Measurements from ENCODE around the gene TKT. TPM values are rescaled to one million over a fixed set of nuclear protein-coding genes. Genes with fewer than 3 reads are reported as not detected.

Gene TKT
- total and polyA plus RNA-seq, 2 donors from 2014 or later: 182 to 224 TPM

DNA sequence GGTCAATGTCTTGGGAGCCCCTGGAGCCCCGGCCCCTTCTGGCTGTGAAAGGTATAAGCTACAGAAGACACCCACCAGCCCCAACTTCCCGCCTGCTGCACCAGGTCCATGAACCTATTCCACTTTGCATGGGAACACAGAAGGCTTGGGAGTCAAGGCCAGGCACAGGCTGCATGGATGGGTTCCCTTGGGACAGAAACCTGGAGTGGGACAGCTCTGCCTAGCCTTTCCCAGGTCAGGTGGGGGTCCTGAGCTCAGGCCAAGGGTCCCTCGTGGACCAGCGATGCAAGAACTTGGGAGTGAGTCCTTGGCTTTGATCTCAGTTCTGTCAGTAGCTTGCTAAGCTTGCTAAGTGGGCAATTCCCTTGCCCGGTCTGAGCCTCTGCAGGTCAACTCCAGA lies 25.0 kb downstream of the TKT start:
- no peaks in the 10 kb centered on the region for H3K27me3 ChIP-seq (ENCODE audit: control insufficient read depth, insufficient read depth, low read length)
- no peak overlapping the region for H3K9ac ChIP-seq (ENCODE audit: low read length in 3 of 3)
- no peak overlapping the region for H3K4me3 ChIP-seq (ENCODE audit: low read length in 3 of 3)
- FAIRE-seq (no peak), DNase-seq (peak in 1 of 5 donors; percentile 22)
- H3K9me3 ChIP-seq (ENCODE audit: control insufficient read depth in 2 of 3, insufficient read depth in 1 of 3, low read length in 3 of 3): no peaks in the 10 kb centered on the region
- peaks cover 0 to 4% (median 4%) of the 10 kb centered on the region in 3 donors for H3K4me1 ChIP-seq (ENCODE audit: control insufficient read depth in 2 of 3, insufficient read depth in 2 of 3, low read depth in 1 of 3, low read length in 3 of 3)
- intact Hi-C loops (cut with DNase I): no loop called here
- H3K27ac ChIP-seq (ENCODE audit: low read depth in 2 of 2, low read length in 2 of 2): no peak overlapping the region
- TF ChIP-seq, protein P1, sequence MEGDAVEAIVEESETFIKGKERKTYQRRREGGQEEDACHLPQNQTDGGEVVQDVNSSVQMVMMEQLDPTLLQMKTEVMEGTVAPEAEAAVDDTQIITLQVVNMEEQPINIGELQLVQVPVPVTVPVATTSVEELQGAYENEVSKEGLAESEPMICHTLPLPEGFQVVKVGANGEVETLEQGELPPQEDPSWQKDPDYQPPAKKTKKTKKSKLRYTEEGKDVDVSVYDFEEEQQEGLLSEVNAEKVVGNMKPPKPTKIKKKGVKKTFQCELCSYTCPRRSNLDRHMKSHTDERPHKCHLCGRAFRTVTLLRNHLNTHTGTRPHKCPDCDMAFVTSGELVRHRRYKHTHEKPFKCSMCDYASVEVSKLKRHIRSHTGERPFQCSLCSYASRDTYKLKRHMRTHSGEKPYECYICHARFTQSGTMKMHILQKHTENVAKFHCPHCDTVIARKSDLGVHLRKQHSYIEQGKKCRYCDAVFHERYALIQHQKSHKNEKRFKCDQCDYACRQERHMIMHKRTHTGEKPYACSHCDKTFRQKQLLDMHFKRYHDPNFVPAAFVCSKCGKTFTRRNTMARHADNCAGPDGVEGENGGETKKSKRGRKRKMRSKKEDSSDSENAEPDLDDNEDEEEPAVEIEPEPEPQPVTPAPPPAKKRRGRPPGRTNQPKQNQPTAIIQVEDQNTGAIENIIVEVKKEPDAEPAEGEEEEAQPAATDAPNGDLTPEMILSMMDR (IDR thresholded peaks at IDR 0.05; ENCODE audit: borderline replicate concordance, extremely low read depth, insufficient read depth): no peak
- peaks cover 0 to 71% (median 47%) of the 10 kb centered on the region in 3 donors for H3K36me3 ChIP-seq (ENCODE audit: control insufficient read depth in 2 of 3, insufficient read depth in 3 of 3, low read length in 3 of 3)

DNA sequence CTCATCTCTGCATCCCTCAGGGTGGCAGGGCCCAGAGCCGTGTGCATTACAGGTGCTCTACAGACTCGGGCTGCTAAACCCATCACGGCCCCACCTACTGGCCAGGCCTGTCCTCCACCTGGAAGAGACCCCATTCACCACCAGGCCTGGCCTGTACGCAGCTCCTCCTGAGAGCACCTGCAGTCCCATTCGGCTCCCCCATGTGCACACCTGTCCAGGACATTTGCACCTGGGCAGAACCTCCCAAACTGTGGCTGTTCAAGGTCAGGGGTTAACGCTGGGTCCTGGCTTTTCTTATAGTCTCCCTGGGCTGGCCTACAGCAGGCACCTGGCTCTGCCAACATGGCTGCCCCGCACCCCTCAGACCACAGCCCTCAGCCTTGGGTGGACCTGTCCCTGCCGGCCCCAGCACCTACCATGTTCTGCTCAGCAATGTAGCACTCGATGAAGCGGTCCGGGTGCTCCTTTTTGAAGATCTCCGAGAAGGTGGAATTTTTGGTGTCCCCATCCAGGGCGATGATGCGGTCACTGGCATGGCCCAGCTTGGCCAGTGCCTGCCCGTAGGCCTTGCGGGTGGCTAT lies 25.7 kb downstream of the TKT start:
- intact Hi-C loops (cut with DNase I): no loop called here
- TF ChIP-seq, protein P1 (IDR thresholded peaks at IDR 0.05; ENCODE audit: borderline replicate concordance, extremely low read depth, insufficient read depth): no peak
- FAIRE-seq (no peak), DNase-seq (no peak)
- H3K36me3 ChIP-seq (ENCODE audit: control insufficient read depth in 2 of 3, insufficient read depth in 3 of 3, low read length in 3 of 3): peaks cover 0 to 78% (median 51%) of the 10 kb centered on the region in 3 donors
- H3K27ac ChIP-seq (ENCODE audit: low read depth in 2 of 2, low read length in 2 of 2): no peak overlapping the region
- H3K9me3 ChIP-seq (ENCODE audit: control insufficient read depth in 2 of 3, insufficient read depth in 1 of 3, low read length in 3 of 3): no peaks in the 10 kb centered on the region
- H3K27me3 ChIP-seq (ENCODE audit: control insufficient read depth, insufficient read depth, low read length): no peaks in the 10 kb centered on the region
- no peak overlapping the region for H3K9ac ChIP-seq (ENCODE audit: low read length in 3 of 3)
- H3K4me1 ChIP-seq (ENCODE audit: control insufficient read depth in 2 of 3, insufficient read depth in 2 of 3, low read depth in 1 of 3, low read length in 3 of 3): no peaks in the 10 kb centered on the region
- H3K4me3 ChIP-seq (ENCODE audit: low read length in 3 of 3): no peak overlapping the region

DNA sequence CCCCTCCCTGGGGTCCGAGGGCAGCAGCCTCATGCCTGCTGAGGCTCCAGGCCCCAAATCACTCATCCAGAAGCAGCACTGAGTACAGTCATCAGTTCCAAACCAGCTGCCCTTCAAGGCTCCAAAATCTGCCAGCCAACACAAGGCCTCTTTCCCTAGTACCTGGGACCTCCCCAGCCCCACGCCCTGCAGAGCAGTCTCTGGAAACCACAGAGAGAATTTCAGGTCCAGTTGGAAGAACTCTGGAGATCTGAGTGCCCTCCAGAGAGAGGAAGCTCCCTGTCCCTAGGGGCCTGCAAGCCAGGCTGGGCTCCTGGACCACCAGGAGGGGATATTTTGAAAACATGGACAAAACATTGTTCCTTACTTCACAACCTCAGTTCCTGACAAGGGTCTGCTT lies 26.2 kb downstream of the TKT start:
- TF ChIP-seq, protein P1 (IDR thresholded peaks at IDR 0.05; ENCODE audit: borderline replicate concordance, extremely low read depth, insufficient read depth): no peak
- no peak overlapping the region for H3K4me3 ChIP-seq (ENCODE audit: low read length in 3 of 3)
- DNase-seq: no peak
- no peaks in the 10 kb centered on the region for H3K4me1 ChIP-seq (ENCODE audit: control insufficient read depth in 2 of 3, insufficient read depth in 2 of 3, low read depth in 1 of 3, low read length in 3 of 3)
- no peak overlapping the region for H3K9ac ChIP-seq (ENCODE audit: low read length in 3 of 3)
- H3K27ac ChIP-seq (ENCODE audit: low read depth in 2 of 2, low read length in 2 of 2): no peak overlapping the region
- no peak for FAIRE-seq
- H3K36me3 ChIP-seq (ENCODE audit: control insufficient read depth in 2 of 3, insufficient read depth in 3 of 3, low read length in 3 of 3): peaks cover 0 to 80% (median 49%) of the 10 kb centered on the region in 3 donors
- H3K27me3 ChIP-seq (ENCODE audit: control insufficient read depth, insufficient read depth, low read length): no peaks in the 10 kb centered on the region
- no peaks in the 10 kb centered on the region for H3K9me3 ChIP-seq (ENCODE audit: control insufficient read depth in 2 of 3, insufficient read depth in 1 of 3, low read length in 3 of 3)
- intact Hi-C loops (cut with DNase I): no loop called here

DNA sequence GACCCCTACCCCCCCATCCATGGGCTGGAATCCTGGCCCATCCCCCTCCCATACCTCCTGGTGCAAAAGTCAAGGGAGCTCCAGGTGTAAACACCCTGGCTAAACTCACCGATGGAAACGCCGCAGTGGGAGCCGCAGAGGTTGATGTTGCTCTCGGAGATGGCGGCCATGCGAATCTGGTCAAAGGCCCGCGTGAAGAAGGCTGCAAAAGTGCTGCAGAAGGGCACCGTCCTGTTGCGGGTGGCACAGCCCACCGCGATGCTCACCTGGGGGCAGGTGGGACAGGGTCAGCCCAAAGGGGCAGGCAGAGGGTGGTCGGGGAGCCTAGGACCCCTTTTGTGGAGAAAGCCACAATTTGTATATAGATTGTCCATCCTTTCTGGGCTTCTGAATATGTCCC lies 26.7 kb downstream of the TKT start:
- intact Hi-C loops (cut with DNase I): no loop called here
- TF ChIP-seq, protein P1 (IDR thresholded peaks at IDR 0.05; ENCODE audit: borderline replicate concordance, extremely low read depth, insufficient read depth): no peak
- Histone ChIP-seq H3K27me3 (ENCODE audit: control insufficient read depth, insufficient read depth, low read length) (no peaks in the 10 kb centered on the region), H3K4me3 (ENCODE audit: low read length in 3 of 3) (no peak overlapping the region), H3K27ac (ENCODE audit: low read depth in 2 of 2, low read length in 2 of 2) (no peak overlapping the region), H3K36me3 (ENCODE audit: control insufficient read depth in 2 of 3, insufficient read depth in 3 of 3, low read length in 3 of 3) (peaks cover 0 to 79% (median 46%) of the 10 kb centered on the region in 3 donors), H3K9me3 (ENCODE audit: control insufficient read depth in 2 of 3, insufficient read depth in 1 of 3, low read length in 3 of 3) (no peaks in the 10 kb centered on the region), H3K9ac (ENCODE audit: low read length in 3 of 3) (no peak overlapping the region), H3K4me1 (ENCODE audit: control insufficient read depth in 2 of 3, insufficient read depth in 2 of 3, low read depth in 1 of 3, low read length in 3 of 3) (no peaks in the 10 kb centered on the region)
- no peak for DNase-seq
- FAIRE-seq: no peak

All from kidney (tissue), 14 donors.